HG03095 (cell line): ENCODE results near the gene CARMIL3.
"Not testable (repeated sequence)": the region's sequence is repeated elsewhere in the genome, so short reads cannot be mapped to it uniquely, and the experiment has no call there.

Source experiments
- ATAC-seq: cut with Tn5 transposase; IDR thresholded peaks from one replicate; pipeline ENCODE4 v1.9.1; 2021; ENCODE audit warnings: moderate library complexity; ENCODE audit not compliant: unreplicated experiment

Gene CARMIL3

DNA sequence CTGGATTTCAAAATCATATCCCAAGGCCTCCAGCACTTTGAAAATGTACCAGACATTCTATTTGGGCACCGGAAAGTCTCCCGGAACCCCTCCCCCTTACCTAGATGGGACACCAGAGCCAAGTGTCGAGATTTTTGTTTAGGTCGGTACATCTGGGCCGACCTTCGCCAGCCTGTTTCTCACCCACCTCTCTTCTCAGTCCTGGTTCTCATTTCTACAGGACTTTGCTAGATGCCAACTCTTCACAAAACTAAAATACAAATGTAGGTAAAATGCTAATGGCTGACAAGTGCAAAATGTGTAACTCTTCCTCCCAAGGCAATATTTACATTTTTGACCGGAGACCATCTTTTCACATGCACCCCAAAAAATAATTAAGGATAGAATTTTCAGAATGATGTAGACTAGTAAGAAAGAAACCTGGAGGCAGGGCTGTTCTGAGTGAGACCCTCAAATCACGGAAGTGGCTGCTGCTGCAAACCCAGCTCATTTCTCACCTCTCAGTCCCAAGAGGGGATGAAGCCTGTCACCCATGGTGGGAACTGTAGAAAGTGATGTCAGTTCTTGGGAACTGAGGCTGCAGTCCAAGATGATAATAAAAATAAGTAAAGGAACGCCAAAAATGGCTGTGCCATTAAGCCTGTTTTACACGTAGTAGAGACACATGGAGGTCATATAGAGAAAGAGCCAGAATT, 14.7 kb upstream of the CARMIL3 start:
- ATAC-seq: not testable (repeated sequence)

GRCh38 chr14:24037658-24038037, 14.2 kb upstream of the CARMIL3 start:
- no peak for ATAC-seq

- ATAC-seq: no peak
Measured at GRCh38 chr14:24038686-24039085, 13.1 kb upstream of the CARMIL3 start.

- ATAC-seq: no peak
Measured at GRCh38 chr14:24040692-24041091, 11.1 kb upstream of the CARMIL3 start.

GRCh38 chr14:24042746-24043145, 9.1 kb upstream of the CARMIL3 start:
- ATAC-seq: no peak

DNA sequence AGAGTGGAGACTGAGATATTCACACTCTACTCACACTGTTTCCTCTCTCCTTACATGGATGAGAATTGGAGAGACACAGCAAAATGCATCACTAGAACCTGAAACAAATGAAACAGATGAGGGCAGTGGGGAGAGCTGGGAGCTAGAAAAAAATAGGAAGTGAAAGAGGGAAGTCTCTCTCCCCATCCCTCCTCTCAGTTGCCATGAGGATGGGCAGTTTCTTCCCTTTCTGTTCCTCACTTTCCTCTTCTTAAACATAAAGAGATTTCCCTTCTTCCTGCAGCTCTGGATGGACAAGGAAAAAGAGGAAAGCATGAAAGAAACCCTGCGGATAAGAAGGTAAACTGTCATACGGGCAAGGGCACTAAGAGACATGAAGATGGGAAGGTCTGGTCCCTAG, 2.8 kb upstream of the CARMIL3 start:
- not testable (repeated sequence) for ATAC-seq

DNA sequence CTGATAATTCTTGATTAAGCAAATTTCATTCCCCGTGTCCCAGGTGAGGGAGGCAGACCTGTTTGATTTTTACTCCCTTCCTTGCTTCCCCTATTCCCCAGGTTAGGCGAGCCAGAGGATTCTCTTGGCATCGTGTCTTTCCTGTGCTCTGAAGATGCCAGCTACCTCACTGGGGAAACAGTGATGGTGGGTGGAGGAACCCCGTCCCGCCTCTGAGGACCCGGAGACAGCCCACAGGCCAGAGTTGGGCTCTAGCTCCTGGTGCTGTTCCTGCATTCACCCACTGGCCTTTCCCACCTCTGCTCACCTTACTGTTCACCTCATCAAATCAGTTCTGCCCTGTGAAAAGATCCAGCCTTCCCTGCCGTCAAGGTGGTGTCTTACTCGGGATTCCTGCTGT, 1.1 kb upstream of the CARMIL3 start:
- ATAC-seq: not testable (repeated sequence)

GRCh38 chr14:24051176-24051788, 527 bp upstream of the CARMIL3 start:
- ATAC-seq: peak; percentile 13

GRCh38 chr14:24052656-24053547, 1.1 kb downstream of the CARMIL3 start:
- ATAC-seq: no peak

GRCh38 chr14:24053548-24054323, 1.9 kb downstream of the CARMIL3 start:
- ATAC-seq: no peak

GRCh38 chr14:24054324-24054641, 2.5 kb downstream of the CARMIL3 start:
- ATAC-seq: no peak

GRCh38 chr14:24054646-24055045, 2.8 kb downstream of the CARMIL3 start:
- ATAC-seq: no peak

DNA sequence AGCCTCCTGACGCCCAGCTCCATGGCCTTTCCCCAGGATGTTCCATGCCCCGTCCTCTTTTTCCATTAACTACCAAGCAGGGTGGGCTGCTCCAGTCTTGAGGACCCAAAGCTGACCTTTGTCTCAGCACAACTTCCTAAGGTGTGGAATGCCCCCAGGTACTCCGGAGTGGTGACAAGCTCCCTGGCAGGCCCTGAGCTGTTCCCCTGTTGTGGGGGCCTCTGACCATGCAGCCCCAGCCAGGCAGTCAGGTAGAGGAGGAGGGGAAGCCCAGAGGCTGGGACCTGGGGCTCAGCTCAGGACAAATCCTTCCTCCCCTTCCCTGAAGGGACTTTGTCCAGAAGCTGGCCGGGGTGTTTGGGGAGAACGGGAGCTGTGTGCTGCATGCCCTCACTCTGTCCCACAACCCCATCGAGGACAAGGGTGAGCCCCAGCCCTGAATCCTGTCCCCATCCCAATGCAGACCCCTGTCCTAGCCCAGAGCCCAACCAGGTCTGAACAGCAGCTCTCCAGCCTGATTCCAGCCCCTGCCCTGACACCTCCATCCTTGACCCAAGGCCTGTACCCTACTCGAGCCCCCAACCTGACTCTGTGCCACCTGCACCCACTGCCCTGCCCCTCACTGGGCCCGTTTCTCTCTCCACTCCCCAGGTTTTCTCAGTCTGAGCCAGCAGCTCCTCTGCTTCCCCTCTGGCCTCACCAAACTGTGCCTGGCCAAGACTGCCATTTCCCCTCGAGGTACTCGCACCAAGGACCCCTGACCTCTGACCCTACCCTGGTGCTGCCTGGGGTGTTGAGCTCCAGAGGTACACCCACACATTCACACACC, 4.4 kb downstream of the CARMIL3 start:
- ATAC-seq: no peak

GRCh38 chr14:24056800-24057184, 5.0 kb downstream of the CARMIL3 start:
- ATAC-seq: no peak

DNA sequence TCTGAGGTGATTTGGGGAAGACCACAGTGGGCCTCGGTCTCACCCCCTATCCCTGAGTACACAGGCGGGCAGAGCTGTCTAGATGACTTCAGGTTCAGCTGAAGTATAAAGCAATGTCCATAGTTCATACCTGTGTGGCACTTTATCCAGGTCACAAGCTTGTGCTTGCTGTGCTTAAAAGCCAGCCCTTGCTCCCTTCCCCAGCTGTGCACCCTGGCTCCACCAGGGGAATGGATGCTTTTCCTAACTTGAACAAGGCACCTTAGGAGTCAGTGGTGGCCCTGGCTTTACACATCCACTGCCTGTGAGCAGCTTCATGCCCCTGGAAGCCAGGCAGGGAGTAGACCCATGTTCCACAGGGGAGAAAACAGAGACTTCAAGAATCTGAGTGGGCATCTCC, 5.5 kb downstream of the CARMIL3 start:
- no peak for ATAC-seq

DNA sequence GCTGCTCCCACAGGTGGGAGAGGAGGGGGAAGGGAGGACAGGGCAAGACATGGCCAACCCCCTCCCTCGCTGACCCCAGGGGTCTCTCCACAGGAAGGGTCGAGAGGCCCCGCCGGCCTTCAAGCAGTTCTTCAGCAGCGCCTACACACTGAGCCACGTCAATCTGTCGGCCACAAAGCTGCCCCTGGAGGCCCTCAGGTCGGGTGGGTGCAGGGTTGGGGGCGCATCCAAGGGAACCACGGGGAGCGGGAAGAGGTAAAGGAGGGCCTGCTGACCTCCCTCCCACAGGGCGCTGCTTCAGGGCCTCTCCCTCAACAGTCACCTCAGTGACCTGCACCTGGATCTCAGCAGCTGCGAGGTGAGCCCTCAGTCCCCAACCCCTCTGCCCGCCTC, 6.1 kb downstream of the CARMIL3 start:
- ATAC-seq: no peak

DNA sequence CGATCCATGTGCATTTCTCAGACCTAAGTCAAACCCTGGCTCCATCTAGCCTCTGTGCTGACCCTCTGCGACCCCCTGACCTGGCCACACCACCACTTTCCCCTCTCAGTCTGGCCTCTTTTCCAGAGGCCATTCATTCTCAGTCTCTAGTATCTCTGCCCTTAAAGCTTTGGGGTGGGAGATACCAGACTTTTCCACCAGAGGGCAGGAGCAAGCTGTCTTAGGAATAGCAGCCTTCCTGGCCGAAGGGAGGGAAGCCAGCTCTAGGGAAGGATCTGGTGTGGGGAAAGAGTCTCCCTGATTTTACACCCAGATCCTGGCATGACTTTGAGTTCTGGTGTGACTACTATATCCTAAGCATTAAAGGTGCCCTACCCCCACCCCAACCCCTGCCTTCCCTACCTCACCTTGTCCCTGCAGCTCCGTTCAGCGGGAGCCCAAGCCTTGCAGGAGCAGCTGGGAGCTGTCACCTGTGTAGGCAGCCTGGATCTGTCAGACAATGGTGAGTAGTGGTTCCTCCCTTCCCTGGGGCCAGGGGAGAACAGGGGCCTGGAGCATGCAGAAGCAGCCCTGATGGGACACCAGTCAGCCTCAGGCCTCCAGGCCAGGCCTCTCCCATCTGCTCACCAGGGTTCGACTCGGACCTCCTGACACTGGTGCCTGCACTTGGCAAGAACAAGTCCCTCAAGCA, 6.6 kb downstream of the CARMIL3 start:
- peak; percentile 67 for ATAC-seq

- ATAC-seq: no peak
Measured at GRCh38 chr14:24058951-24059475, 7.2 kb downstream of the CARMIL3 start.

- no peak for ATAC-seq
Measured at GRCh38 chr14:24059841-24060388, 8.1 kb downstream of the CARMIL3 start.
